IMR-90 (cell line): Measurements from ENCODE around the gene CRYBB1.

Experiments
- CEBPB ChIP-seq: IDR thresholded peaks from 2 replicates; pipeline ENCODE4 v1.6.1; 2012; ENCODE audit warnings: low read depth, low read length, improper control_type of control experiment
- CTCF ChIP-seq: conservative IDR thresholded peaks from 2 replicates; pipeline ENCODE4 v1.5.1; 2012; ENCODE audit warnings: mild to moderate bottlenecking, low read depth, low read length, improper control_type of control experiment
- FOS ChIP-seq: fragments of 150-350 bp; IDR thresholded peaks from 2 replicates; pipeline ENCODE4 v1.6.1; 2016; ENCODE audit warnings: low read depth, low read length
- MAZ ChIP-seq: IDR thresholded peaks from 2 replicates; pipeline ENCODE4 v1.6.1; 2012; ENCODE audit warnings: low read depth, mild to moderate bottlenecking, low read length, improper control_type of control experiment, moderate library complexity, borderline replicate concordance
- MXI1 ChIP-seq: IDR thresholded peaks from 2 replicates; pipeline ENCODE4 v1.6.1; 2012; ENCODE audit warnings: low read depth, mild to moderate bottlenecking, low read length, moderate library complexity, borderline replicate concordance
- NFE2L2 ChIP-seq: fragments of 150-350 bp; IDR thresholded peaks from 2 replicates; pipeline ENCODE4 v1.6.1; 2016; ENCODE audit warnings: low read depth, mild to moderate bottlenecking, low read length
- POLR2A ChIP-seq: IDR thresholded peaks from 2 replicates; pipeline ENCODE4 v1.6.1; 2012; ENCODE audit warnings: mild to moderate bottlenecking, low read depth, low read length
- RFX5 ChIP-seq: IDR thresholded peaks from 2 replicates; pipeline ENCODE4 v1.8.0; 2012; ENCODE audit warnings: low read depth, mild to moderate bottlenecking, low read length, moderate library complexity
- TF ChIP-seq, protein P1 (sequence below): fragments of 150-350 bp; IDR thresholded peaks from 2 replicates; pipeline ENCODE4 v1.6.1; 2016; ENCODE audit warnings: low read depth, mild to moderate bottlenecking, low read length, moderate library complexity, borderline replicate concordance
- TF ChIP-seq, protein P2 (sequence below): fragments of 150-350 bp; IDR thresholded peaks from 2 replicates; pipeline ENCODE4 v1.6.1; 2017; ENCODE audit warnings: mild to moderate bottlenecking, antibody characterized with exemption, low read length, low read depth

DNA sequence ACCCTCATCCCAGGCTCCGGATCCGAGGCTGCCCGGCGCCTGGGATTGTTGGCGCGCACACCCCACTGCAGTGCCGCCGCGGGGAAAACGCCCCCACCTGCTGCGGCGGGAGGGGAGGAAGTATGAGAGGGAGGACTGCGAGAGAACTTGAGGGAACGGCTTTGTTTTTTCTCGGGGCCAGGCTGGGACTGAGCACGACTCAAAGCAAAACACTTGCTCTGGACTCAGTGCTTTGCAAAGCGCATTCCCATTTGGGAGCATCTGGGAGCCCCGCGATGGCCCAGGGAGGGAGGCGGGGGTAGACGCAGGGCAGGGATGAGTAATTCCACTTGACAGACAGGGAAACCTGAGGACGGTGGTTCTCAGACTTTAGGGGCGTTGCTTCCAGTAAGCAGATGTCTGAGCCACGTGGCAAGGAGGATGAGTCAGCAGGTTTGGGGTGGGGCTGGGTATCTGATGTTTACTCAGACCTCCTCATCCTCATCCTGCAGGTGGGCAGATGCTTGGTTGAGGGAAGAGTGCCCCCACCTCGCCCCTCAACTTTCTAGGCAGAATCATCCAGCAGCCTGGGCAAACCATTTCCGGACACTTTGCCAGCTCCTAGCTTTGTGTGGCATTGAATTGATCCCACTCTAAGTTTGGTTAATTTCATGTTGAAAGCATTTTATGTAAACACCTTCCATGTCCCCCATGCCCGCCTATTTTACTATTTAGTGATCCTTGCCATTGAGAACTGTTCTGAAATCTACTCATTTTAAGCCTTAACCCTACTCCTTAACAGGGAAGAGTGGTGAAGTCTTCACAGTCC, 41.0 kb upstream of the CRYBB1 start:
- TF ChIP-seq CTCF (no peak), POLR2A (no peak), RFX5 (no peak), NFE2L2 (peak; percentile 97), FOS (peak; percentile 85), MAZ (peak; percentile 64), MXI1 (peak; percentile 53; the same call in 1 of the 2 replicates), CEBPB (no peak)
- TF ChIP-seq, protein P1, sequence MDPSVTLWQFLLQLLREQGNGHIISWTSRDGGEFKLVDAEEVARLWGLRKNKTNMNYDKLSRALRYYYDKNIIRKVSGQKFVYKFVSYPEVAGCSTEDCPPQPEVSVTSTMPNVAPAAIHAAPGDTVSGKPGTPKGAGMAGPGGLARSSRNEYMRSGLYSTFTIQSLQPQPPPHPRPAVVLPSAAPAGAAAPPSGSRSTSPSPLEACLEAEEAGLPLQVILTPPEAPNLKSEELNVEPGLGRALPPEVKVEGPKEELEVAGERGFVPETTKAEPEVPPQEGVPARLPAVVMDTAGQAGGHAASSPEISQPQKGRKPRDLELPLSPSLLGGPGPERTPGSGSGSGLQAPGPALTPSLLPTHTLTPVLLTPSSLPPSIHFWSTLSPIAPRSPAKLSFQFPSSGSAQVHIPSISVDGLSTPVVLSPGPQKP: no peak
- TF ChIP-seq, protein P2, sequence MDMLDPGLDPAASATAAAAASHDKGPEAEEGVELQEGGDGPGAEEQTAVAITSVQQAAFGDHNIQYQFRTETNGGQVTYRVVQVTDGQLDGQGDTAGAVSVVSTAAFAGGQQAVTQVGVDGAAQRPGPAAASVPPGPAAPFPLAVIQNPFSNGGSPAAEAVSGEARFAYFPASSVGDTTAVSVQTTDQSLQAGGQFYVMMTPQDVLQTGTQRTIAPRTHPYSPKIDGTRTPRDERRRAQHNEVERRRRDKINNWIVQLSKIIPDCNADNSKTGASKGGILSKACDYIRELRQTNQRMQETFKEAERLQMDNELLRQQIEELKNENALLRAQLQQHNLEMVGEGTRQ: peak; percentile 84
